ENCODE results near the gene AJM1. TPM values are rescaled to one million over a fixed set of nuclear protein-coding genes. Genes with fewer than 3 reads are reported as not detected.
A peak's percentile ranks its signal among the peaks of the same experiment; 100 is the strongest.

AJM1 gene
- total RNA-seq, 1 donor from 2014 or later, result 1.0 TPM

DNA sequence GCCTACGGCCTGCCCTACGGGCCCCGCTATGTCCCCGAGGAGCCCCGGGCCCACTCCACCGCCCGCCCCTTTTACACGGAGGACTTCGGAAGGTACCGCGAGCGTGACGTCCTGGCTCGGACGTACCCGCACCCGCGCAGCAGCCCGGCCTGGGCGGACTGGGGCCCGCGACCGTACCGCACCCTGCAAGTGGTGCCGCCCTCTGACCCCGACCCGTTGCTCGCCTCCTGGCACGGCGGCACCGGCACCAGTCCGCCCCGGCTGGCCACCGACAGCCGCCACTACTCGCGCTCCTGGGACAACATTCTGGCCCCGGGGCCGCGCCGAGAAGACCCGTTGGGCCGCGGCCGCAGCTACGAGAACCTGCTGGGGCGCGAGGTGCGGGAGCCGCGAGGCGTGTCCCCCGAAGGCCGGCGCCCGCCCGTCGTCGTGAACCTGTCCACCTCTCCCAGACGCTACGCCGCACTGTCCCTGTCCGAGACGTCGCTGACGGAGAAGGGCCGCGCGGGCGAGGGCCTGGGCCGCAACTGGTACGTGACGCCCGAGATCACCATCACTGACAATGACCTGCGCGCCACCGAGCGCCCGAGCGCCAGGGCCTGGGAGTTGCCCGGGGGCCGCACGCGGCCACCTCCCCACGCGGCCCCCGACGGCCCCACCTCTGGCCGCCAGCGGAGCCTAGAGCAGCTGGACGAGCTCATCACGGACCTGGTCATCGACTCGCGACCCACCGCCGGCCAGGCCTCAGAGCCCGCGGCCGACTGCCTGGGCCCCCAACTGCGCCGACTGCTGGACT, 3.4 kb downstream of the AJM1 start:
- no peak for DNase-seq

DNA sequence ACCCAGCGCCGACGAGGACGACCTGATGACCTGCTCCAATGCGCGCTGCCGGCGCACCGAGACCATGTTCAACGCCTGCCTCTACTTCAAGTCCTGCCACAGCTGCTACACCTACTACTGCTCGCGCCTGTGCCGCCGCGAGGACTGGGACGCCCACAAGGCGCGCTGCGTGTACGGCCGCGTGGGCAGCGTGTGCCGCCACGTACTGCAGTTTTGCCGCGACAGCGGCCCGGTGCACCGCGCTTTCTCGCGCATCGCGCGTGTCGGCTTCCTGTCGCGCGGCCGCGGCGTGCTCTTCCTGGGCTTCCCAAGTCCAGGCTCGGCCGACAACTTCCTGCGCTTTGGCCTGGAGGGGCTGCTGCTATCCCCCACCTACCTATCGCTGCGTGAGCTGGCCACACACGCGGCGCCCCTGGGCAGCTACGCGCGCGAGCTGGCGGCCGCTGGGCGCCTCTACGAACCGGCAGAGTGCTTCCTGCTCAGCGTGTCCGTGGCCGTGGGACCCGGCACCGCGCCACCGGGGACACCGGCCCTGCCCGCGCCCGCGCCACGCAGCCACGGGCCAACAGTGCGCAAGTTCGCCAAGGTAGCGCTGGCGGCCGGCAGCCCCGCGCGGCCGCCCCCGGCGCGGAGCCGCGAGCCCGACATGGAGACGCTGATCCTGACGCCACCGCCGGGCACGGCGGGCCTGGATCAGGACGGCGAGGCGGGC, 4.3 kb downstream of the AJM1 start:
- peak; percentile 15 for DNase-seq

DNA sequence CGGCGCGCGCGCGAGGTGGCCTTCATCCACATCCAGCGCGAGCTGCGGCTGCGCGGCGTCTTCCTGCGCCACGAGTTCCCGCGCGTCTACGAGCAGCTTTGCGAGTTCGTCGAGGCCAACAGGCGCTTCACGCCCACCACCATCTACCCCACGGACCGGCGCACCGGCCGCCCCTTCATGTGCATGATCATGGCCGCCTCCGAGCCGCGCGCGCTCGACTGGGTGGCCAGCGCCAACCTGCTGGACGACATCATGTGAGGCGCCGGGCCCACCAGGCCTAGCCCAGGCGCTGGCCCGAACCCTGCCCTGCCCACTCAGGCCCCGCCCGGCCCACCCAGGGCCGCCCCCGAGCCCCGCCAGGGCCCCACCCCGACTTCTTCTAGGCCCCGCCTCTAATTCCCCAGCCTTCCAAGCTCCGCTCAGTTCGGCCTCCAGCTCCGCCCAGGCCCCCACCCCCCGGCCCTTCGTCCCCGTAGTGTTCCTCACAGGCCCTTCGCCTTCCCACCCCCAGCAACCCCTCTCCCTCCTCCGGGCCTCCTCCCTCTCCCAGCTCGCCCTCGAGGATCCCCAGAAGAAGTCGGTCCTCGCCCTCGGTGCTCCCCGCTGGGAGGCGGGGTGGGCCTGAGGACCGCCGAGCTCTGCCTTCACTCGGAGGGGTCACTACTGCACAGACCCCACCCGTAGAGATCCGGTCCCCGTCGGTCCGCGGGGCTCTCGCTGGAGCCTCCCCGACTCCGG, 5.0 kb downstream of the AJM1 start:
- DNase-seq, result peak; percentile 57

DNA sequence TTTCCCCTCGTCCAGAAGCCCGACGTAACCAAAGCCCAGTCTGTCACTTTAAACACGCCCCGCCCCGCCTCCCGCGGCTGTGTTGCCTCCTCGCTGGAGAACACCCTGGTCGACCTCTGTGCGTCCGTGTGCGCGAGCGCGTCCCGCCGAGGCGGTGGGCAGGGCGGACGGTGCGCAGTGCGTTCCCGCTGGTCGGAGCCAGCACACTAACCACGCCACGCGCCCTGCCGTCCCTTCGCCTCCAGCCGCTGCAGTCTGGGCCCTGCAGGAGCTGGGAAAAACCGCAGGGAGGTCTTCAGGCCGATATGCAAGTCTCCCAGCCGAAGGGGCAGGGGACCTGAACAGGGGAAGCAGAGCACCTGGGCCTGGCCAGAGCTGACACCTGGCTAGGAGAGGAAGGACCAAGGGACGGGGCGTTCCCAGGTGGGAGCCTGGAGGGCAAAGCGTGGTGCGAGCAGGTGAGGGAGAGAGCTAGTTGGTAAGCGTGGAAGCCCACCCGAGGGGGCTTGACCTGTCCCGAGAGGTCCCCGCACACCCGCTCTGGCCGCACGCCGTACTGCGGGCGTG, 5.6 kb downstream of the AJM1 start:
- peak; percentile 86 for DNase-seq

DNA sequence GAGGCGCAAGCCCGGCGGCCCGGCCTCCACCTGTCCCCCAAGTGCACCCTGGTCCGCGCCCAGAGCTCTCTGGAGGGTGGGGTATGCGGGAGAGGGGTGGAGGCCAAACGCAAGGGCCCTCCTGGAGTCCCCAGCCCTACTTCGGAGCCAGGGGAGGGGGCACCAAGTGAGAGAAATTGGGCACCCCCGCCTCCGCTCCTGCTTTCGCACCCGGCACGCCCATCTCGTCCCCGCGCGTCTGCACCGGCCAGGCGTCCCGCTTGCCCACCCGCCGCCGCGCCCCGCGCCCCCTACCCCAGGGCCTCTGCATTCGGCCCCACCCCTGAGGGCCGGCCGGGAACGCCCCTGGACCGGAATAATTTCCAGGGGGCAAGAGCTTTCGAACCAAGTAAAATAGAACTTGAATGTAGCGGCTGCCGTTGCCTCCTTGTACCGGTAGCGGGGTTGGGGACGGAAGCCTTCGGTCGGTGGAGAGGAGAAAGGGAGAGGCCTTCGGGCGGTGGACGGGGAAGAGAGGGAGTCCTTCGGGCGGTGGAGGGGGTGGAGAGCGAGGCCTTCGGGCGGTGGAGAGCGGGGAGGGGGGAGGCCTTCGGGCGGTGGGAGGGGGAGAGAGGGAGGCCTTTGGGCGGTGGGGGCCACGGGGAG, 6.2 kb downstream of the AJM1 start:
- no peak for DNase-seq

DNA sequence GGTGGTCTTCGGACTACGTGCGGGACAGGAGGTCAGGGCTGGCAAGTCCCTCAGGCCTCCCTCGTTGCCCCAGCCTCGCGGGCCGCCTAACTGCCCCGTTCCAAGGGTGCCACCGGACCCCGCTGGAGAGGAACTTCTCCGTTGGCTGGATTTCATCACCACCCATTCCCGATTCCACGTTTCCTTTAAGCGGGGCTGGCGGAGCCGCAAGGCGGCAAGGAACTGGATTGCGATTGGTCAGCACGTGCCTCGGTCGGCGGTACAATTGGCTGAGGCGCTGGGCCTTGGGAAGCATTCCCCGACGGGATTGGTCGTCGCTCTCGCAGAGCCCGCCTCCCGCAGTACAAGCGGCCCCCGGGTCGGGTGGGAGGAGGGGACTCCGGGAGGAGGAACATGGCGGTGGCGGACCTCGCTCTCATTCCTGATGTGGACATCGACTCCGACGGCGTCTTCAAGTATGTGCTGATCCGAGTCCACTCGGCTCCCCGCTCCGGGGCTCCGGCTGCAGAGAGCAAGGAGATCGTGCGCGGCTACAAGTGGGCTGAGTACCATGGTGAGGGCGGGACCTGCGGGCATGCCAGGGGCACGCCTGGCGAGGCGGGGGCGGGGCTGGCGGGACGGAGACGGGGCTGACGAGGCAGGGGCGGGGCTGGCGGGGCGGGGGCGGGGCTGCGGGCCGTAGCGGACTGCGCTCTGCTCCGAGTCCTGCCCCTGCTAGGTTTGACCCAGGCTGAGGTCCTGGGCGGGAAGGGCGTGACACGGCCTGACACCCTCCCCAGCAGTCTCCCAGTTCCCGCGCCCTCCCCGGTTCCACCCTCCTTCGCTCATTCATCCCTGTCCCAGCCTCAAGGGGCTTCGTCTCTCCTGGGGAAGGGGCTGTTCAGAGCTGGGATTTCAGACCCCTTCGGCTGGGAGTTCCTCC, 7.0 kb downstream of the AJM1 start, which contains the start of gene PHPT1:
Gene PHPT1, plus strand, starts transcription at position 372 of the 922 bp plus-strand sequence. Its CDS starts 22 bp downstream, at position 394.
- peak; percentile 100 for DNase-seq

DNA sequence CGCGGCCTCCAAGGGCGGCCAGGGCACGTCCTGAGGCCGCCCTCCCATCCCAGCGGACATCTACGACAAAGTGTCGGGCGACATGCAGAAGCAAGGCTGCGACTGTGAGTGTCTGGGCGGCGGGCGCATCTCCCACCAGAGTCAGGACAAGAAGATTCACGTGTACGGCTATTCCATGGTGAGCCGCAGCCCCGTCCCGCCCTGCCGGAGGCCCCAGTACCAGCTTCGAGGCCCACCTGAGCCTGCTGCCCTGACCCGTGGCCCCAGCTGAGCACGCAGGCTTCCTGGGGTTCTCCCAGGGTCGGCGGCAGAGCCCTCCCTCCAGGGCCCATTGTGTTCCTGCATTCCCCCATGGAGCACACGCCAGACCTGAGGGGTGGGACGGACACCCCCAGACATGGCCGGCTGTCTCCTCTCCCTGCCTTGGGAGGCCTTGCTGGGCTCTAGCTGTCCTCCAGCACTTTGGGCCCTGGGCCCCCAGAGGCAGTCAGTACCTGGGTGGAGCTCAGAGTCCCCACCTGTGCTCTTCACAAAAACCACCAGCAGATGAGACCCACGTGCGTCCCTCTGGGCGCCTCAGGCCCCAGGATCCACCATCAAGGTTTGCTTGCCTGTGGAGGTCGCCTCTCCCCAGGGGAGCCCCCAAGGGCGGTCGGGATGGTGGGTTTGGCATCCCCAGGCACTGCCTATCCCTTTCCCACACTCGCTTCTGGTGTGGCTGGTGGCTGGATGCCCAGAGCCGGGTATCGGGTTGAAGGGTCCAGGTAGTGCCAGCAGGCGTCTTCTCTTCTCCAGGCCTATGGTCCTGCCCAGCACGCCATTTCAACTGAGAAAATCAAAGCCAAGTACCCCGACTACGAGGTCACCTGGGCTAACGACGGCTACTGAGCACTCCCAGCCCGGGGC, 7.9 kb downstream of the AJM1 start:
- DNase-seq, result peak; percentile 13

DNA sequence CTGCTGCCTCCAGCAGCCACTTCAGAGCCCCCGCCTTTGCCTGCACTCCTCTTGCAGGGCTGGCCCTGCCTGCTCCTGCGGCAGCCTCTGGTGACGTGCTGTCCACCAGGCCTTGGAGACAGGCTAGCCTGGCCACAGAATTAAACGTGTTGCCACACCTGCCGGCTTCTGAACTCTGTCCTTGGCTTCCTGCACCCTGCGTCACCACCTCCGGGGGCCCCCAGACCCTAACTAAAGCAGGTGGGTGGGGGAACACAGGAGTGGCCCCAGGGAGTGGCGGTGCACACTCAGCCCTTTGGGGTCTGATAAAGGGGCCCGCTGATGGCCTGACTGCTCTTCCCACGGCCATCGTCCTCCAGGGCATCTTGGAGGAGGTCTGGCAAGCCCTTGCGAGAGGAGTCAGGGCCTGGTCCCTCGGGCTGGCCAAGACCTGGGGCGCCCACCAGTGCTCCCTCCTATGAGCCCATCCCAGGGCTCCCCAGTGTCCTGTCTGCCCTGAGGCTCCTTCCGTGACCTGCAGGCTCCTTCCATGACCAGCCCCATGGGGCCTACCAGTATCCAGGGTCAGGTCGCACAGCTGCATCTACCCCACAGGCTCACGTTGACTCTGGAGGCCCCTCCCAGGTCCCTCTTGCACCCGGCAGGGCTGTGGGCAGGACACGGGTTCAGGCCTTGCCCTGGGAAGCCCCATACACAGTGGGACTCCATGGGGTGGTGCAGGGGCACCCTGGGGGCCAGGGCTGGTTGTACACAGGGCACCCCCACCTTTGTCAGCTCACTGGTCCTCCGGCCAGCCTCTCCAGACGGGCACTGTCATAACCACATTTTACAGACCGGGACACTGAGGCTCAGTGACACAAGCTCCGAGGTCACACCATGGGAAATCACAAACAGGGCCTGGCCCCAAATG, 8.8 kb downstream of the AJM1 start:
- no peak for DNase-seq

DNA sequence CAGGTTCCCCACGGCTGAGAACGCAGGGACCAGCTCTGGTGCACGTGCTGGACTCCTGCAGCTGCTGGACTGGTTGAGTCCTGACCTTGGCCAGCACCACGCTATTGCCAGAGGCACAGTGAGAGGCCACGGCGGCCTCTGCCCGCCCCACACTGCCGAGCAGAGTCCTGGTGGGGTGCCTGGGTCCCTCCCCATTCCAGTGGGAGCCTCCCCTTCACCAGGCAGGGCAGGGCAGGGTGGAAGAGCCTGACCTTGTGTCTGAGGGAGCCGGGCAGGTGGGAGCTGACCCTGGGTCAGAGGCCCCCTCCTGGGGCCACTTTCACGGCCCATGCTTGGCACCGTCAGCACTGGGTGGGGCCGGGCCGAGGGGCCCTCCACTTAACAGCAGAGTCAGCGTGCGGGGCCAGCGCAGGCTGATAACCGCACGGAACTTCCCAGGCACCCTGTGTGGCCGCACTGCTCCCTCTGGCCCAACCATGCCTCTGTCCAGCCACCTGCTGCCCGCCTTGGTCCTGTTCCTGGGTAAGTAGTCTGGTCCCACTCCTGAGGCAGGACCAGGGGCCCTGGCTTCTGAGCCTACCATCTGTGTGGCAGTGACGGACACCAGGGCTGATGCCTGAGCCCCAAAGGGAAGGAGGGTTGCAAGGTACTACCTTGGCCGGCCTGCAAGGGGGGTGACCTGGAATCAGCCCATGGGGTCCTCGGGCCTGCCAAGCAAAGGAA, 9.8 kb downstream of the AJM1 start, which contains the start of gene MAMDC4:
Gene MAMDC4, plus strand, starts transcription at position 406 of the 723 bp plus-strand sequence. Its CDS starts 71 bp downstream, at position 477.
- DNase-seq, result no peak

DNA sequence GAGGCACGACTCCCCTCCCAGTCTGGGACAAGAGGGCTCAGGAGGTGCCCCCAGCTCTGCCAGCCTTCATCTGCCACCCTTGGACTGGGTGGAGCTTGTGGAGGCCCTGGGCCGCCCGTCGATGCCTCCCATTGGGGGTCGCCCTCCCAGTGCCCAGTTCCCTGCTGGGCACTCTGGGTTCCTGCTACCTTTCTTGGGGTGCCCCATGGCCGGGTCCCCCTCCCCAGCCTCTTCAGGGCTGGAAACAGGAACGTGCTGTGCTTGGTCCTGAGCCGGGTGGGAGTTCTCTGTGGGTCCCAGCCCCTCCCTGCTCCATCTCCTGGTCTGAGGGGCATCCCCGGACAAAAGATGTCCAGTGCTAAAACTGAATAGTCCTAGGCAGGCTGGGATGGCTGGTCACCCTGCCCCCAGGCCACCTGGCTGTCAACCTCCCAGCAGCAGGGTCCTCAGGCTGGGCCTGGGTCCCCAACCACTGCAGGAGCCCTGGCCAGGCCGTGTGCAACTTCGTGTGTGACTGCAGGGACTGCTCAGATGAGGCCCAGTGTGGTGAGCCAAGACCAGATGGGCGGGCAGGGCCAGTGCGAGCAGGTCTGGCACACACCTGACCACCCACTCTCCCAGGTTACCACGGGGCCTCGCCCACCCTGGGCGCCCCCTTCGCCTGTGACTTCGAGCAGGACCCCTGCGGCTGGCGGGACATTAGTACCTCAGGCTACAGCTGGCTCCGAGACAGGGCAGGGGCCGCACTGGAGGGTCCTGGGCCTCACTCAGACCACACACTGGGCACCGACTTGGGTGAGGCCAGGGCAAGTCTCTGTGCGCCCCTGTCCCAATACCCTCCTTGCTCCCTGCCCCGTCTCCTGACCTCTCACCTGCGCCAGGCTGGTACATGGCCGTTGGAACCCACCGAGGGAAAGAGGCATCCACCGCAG, 10.7 kb downstream of the AJM1 start:
- no peak for DNase-seq

DNA sequence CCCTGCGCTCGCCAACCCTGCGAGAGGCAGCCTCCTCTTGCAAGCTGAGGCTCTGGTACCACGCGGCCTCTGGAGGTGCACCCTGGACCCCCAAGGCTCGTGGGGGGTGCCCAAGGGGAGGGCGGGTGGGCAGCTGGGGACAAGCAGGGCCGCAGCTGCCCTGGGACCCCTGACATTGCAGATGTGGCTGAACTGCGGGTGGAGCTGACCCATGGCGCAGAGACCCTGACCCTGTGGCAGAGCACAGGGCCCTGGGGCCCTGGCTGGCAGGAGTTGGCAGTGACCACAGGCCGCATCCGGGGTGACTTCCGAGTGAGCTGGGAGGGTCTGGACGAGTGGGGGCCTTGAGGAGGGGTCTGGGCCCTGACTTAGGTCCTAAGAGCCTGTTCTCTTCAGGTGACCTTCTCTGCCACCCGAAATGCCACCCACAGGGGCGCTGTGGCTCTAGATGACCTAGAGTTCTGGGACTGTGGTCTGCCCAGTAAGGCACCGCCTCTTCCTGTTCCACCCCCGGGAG, 11.4 kb downstream of the AJM1 start:
- DNase-seq, result no peak

DNA sequence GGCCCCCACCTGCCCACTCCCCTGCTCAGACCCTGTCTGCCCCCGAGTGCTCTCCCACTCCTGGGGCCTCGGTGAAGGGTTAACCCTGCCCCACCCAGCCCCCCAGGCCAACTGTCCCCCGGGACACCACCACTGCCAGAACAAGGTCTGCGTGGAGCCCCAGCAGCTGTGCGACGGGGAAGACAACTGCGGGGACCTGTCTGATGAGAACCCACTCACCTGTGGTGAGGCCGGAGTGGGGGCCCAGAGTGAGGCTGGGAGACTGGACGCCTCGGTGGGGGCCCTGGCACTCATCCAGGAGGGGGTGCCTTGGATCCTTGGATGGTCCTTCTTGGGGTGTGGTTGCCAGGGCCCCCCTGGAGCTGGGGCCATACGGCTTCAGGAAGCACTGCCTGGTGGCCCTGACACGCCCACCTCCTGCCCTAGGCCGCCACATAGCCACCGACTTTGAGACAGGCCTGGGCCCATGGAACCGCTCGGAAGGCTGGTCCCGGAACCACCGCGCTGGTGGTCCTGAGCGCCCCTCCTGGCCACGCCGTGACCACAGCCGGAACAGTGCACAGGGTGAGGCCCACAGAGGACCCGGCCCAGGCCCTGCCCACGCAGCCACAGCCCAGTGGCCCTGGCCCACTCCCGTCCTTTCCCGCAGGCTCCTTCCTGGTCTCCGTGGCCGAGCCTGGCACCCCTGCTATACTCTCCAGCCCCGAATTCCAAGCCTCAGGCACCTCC, 12.0 kb downstream of the AJM1 start:
- no peak for DNase-seq

DNA sequence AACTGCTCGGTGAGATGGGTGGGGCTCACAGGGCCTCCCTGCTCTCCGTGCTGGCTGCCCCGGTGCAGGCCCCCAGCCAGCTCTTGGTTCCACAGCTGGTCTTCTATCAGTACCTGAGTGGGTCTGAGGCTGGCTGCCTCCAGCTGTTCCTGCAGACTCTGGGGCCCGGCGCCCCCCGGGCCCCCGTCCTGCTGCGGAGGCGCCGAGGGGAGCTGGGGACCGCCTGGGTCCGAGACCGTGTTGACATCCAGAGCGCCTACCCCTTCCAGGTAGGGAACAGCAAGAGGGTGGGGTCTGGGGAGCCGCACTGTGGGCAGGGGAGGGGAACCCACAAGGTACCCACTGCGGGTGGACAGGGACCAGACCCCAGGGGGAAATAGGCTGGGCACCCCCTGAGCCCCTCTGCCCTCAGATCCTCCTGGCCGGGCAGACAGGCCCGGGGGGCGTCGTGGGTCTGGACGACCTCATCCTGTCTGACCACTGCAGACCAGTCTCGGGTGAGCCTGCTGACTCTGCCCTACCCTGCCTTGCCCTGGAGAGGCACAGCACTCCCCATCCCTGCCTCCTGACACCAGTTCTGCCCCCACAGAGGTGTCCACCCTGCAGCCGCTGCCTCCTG, 12.7 kb downstream of the AJM1 start:
- DNase-seq, result no peak

DNA sequence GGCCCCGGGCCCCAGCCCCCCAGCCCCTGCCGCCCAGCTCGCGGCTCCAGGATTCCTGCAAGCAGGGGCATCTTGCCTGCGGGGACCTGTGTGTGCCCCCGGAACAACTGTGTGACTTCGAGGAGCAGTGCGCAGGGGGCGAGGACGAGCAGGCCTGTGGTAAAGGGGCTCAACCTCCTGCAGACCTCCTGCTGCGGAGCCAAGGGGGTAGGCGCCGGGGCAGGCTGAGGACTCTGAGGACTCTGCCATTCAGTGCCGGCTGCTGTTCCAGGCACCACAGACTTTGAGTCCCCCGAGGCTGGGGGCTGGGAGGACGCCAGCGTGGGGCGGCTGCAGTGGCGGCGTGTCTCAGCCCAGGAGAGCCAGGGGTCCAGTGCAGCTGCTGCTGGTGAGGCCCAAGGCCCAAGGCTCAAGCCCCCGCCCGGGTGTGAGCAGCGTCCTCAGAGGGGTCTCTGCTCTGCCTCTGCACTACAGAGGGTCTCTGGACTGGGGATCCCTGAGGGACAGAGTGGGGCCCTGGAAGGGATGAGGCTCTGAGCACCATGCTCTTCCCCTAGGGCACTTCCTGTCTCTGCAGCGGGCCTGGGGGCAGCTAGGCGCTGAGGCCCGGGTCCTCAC, 13.3 kb downstream of the AJM1 start:
- no peak for DNase-seq

DNA sequence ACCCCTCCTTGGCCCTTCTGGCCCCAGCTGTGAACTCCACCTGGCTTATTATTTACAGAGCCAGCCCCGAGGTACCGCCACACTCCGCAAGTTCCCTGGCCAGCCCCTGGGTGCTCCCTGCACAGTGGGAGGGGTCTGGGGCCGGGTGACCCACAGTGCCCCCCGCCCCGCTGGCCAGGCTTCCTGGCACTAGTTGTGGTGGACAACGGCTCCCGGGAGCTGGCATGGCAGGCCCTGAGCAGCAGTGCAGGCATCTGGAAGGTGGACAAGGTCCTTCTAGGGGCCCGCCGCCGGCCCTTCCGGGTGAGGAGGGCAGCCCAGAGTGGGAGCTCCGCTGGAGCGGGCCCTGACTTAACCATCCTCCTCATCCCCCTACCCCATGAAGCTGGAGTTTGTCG, 13.8 kb downstream of the AJM1 start:
- DNase-seq, result no peak

All from dermis blood vessel endothelial cell (primary cell).